Naive thymus-derived CD8-positive, alpha-beta T cell (primary cell): ENCODE results near the gene GPRIN1. TPM values are rescaled to one million over a fixed set of nuclear protein-coding genes. Genes with fewer than 3 reads are reported as not detected.

ENCODE experiments used
- ATAC-seq, 2 donors: fragments of 150-1000 bp; cut with Tn5 transposase in 1 of 2; sonication (Bioruptor Pico), chemical (Tn5 transposase) in 1 of 2; 1 replicate in 1 of 2; 2 replicates in 1 of 2; pipeline ENCODE4 v1.10.0; 2021; ENCODE audit warnings: mild to moderate bottlenecking in 2 of 2, moderate library complexity in 2 of 2
- POLR2A ChIA-PET: fragments of 350-600 bp; sonication (Branson Sonifier 250); formaldehyde crosslinking; loops from one replicate; lab custom pipeline; 2021; ENCODE audit warnings: antibody characterized with exemption; lab: Charles Lee
- DNase-seq, 10 donors: peaks; one replicate each; pipeline versions ENCODE4 v3.0.0 to v3.0.0-alpha.2; 2020 to 2022
- H3K27ac Mint-ChIP-seq, 10 donors: one replicate each; pipeline ENCODE4 v1.8.0; 2020 to 2022; ENCODE audit warnings: mild to moderate bottlenecking in 10 of 10, mixed read lengths in 10 of 10, moderate library complexity in 4 of 10, inconsistent platforms in 1 of 10
- H3K27me3 Mint-ChIP-seq, 5 donors: one replicate each; pipeline ENCODE4 v1.8.0; 2021 to 2022; ENCODE audit warnings: mixed read lengths in 5 of 5
- H3K36me3 Mint-ChIP-seq, 3 donors: one replicate each; pipeline ENCODE4 v1.8.0; 2020 to 2022; ENCODE audit warnings: mixed read lengths in 3 of 3, mild to moderate bottlenecking in 2 of 3, inconsistent platforms in 1 of 3
- H3K4me1 Mint-ChIP-seq, 4 donors: one replicate each; pipeline ENCODE4 v1.8.0; 2021 to 2022; ENCODE audit warnings: mixed read lengths in 4 of 4
- H3K4me3 Mint-ChIP-seq, 10 donors: one replicate each; pipeline ENCODE4 v1.8.0; 2020 to 2022; ENCODE audit warnings: mild to moderate bottlenecking in 10 of 10, mixed read lengths in 10 of 10, moderate library complexity in 6 of 10, inconsistent platforms in 1 of 10
- H3K9me3 Mint-ChIP-seq, 9 donors: one replicate each; pipeline ENCODE4 v1.8.0; 2020 to 2022; ENCODE audit warnings: mixed read lengths in 9 of 9, mild to moderate bottlenecking in 3 of 9, inconsistent platforms in 1 of 9, moderate library complexity in 1 of 9
- polyA plus RNA-seq, 3 donors: library from polyadenylated mRNA; unstranded; fragments of 300-500 nt; fragmentation: Illumina TruSeq; gene quantifications; one replicate each; pipeline ENCODE4 v1.2.3, GENCODE V29; 2021
- total RNA-seq, 8 experiments: library from RNA in 2 of 8; stranded (reverse) in 2 of 8; gene quantifications; one replicate each; pipeline ENCODE4 v1.2.3 and lab custom pipeline; 2021 to 2026

GPRIN1 gene
- total and polyA plus RNA-seq, 5 experiments from 2014 or later, result 0.06 to 0.27 (median 0.11) TPM; not detected in 2

- Mint-ChIP-seq H3K4me3 (peak overlapping the region; percentile 78 to 92 (median 84)), H3K27me3 (no peaks in the 10 kb centered on the region), H3K27ac (peak overlapping the region; percentile 53 to 96 (median 88)), H3K9me3 (no peaks in the 10 kb centered on the region), H3K4me1 (peaks cover 46 to 75% (median 70%) of the 10 kb centered on the region in 4 donors), H3K36me3 (peaks cover 0 to 4% (median 1%) of the 10 kb centered on the region in 3 donors)
- POLR2A ChIA-PET, result interaction anchor here (1.4 to 3.5 kb wide), 3 partner anchors 11 to 112 kb away, joined by 3 to 23 read pairs (median 13); partner anchors contain the start of genes EIF4E1B, RNF44 and SNCB
- DNase-seq (peak in 6 of 10 donors; percentile 19 to 54 (median 44)), ATAC-seq (peak; percentile 29 to 57)
These were observed 38.7 kb upstream of the GPRIN1 start for GRCh38 chr5:176648474-176649194.

- Mint-ChIP-seq H3K4me1 (peaks cover 40 to 68% (median 63%) of the 10 kb centered on the region in 4 donors), H3K27me3 (no peaks in the 10 kb centered on the region), H3K36me3 (peaks cover 0 to 1% (median 0%) of the 10 kb centered on the region in 3 donors), H3K27ac (peak overlapping the region; percentile 70 to 96 (median 88)), H3K9me3 (no peaks in the 10 kb centered on the region), H3K4me3 (peak overlapping the region; percentile 78 to 92 (median 84))
- POLR2A ChIA-PET, result interaction anchor here (1.4 to 3.5 kb wide), 3 partner anchors 12 to 111 kb away, joined by 3 to 23 read pairs (median 13); partner anchors contain the start of genes EIF4E1B, RNF44 and SNCB
- ATAC-seq (no peak), DNase-seq (peak in 4 of 10 donors; percentile 20 to 36 (median 24))
These were observed 38.0 kb upstream of the GPRIN1 start for GRCh38 chr5:176647843-176648473.

GRCh38 chr5:176647030-176647842 is 37.3 kb upstream of the GPRIN1 start, which contains the start of gene TSPAN17:
TSPAN17 (plus strand) TSS chr5:176647484; CDS start chr5:176647616, 132 bp downstream.
- no peaks in the 10 kb centered on the region for H3K27me3 Mint-ChIP-seq
- H3K4me3 Mint-ChIP-seq, result peak within 1 kb of the TSS; percentile 80 to 94 (median 90)
- POLR2A ChIA-PET, result interaction anchor here (0.7 to 3.5 kb wide), 14 partner anchors 10 to 359 kb away, joined by 3 to 23 read pairs (median 4); partner anchors contain the start of genes CLTB, FAF2, HIGD2A and KIAA1191
- no peaks in the 10 kb centered on the region for H3K9me3 Mint-ChIP-seq
- peak; percentile 87 to 98 (median 93) for DNase-seq
- peaks cover 35 to 61% (median 56%) of the 10 kb centered on the region in 4 donors for H3K4me1 Mint-ChIP-seq
- peak; percentile 83 to 84 for ATAC-seq
- H3K27ac Mint-ChIP-seq, result peak within 1 kb of the TSS; percentile 80 to 96 (median 91)
- peaks cover 0 to 1% (median 0%) of the 10 kb centered on the region in 3 donors for H3K36me3 Mint-ChIP-seq

GRCh38 chr5:176646707-176647029 is 36.7 kb upstream of the GPRIN1 start:
- no peak for ATAC-seq
- peak overlapping the region; percentile 80 to 94 (median 90) for H3K4me3 Mint-ChIP-seq
- no peak for DNase-seq
- H3K36me3 Mint-ChIP-seq, result peaks cover 0 to 1% (median 0%) of the 10 kb centered on the region in 3 donors
- H3K4me1 Mint-ChIP-seq, result peaks cover 33 to 55% (median 50%) of the 10 kb centered on the region in 4 donors
- H3K27me3 Mint-ChIP-seq, result no peaks in the 10 kb centered on the region
- H3K9me3 Mint-ChIP-seq, result no peaks in the 10 kb centered on the region
- POLR2A ChIA-PET, result interaction anchor here (0.7 to 3.5 kb wide), 12 partner anchors 10 to 359 kb away, joined by 3 to 23 read pairs (median 4); partner anchors contain the start of genes CLTB, FAF2, HIGD2A and KIAA1191
- peak overlapping the region; percentile 59 to 93 (median 91) for H3K27ac Mint-ChIP-seq

- H3K9me3 Mint-ChIP-seq, result no peaks in the 10 kb centered on the region
- POLR2A ChIA-PET, result interaction anchor here (1.0 to 3.5 kb wide), 10 partner anchors 11 to 285 kb away, joined by 3 to 23 read pairs (median 4); partner anchors contain the start of genes CLTB, FAF2, HIGD2A and KIAA1191
- H3K27ac Mint-ChIP-seq, result peak overlapping the region; percentile 59 to 91 (median 86)
- H3K4me3 Mint-ChIP-seq, result peak overlapping the region; percentile 80 to 94 (median 90)
- H3K36me3 Mint-ChIP-seq, result no peaks in the 10 kb centered on the region
- DNase-seq (no peak), ATAC-seq (no peak)
- H3K4me1 Mint-ChIP-seq, result peaks cover 30 to 51% (median 45%) of the 10 kb centered on the region in 4 donors
- no peaks in the 10 kb centered on the region for H3K27me3 Mint-ChIP-seq
These were observed 36.2 kb upstream of the GPRIN1 start for GRCh38 chr5:176646049-176646706.

- peaks cover 20 to 40% (median 34%) of the 10 kb centered on the region in 4 donors for H3K4me1 Mint-ChIP-seq
- POLR2A ChIA-PET, result interaction anchor here (0.6 kb wide), 1 partner anchor 10 kb away, joined by 4 read pairs; no protein-coding TSS in a partner anchor
- DNase-seq (no peak), ATAC-seq (no peak)
- H3K27ac Mint-ChIP-seq, result peak overlapping the region in 3 of 10 donors; percentile 8 to 80 (median 52)
- no peaks in the 10 kb centered on the region for H3K9me3 Mint-ChIP-seq
- no peaks in the 10 kb centered on the region for H3K36me3 Mint-ChIP-seq
- peaks cover 0 to 2% (median 0%) of the 10 kb centered on the region in 5 donors for H3K27me3 Mint-ChIP-seq
- peak overlapping the region in 5 of 10 donors; percentile 24 to 91 (median 48) for H3K4me3 Mint-ChIP-seq
These were observed 35.1 kb upstream of the GPRIN1 start for GRCh38 chr5:176644878-176645670.

- H3K27ac Mint-ChIP-seq, result no peak overlapping the region
- no peak overlapping the region for H3K4me3 Mint-ChIP-seq
- DNase-seq (no peak), ATAC-seq (no peak)
- POLR2A ChIA-PET, result interaction anchor here (0.6 kb wide), 1 partner anchor 255 kb away, joined by 3 read pairs; no protein-coding TSS in a partner anchor
- H3K27me3 Mint-ChIP-seq, result peaks cover 0 to 2% (median 0%) of the 10 kb centered on the region in 5 donors
- H3K9me3 Mint-ChIP-seq, result no peaks in the 10 kb centered on the region
- H3K4me1 Mint-ChIP-seq, result peaks cover 18 to 33% (median 28%) of the 10 kb centered on the region in 4 donors
- no peaks in the 10 kb centered on the region for H3K36me3 Mint-ChIP-seq
These were observed 34.3 kb upstream of the GPRIN1 start for GRCh38 chr5:176644294-176644693.

- peaks cover 12 to 26% (median 21%) of the 10 kb centered on the region in 4 donors for H3K4me1 Mint-ChIP-seq
- peaks cover 0 to 2% (median 0%) of the 10 kb centered on the region in 5 donors for H3K27me3 Mint-ChIP-seq
- POLR2A ChIA-PET, result interaction anchor here (0.6 kb wide), 1 partner anchor 255 kb away, joined by 3 read pairs; no protein-coding TSS in a partner anchor
- ATAC-seq, result no peak
- H3K27ac Mint-ChIP-seq, result no peak overlapping the region
- no peak overlapping the region for H3K4me3 Mint-ChIP-seq
- no peaks in the 10 kb centered on the region for H3K36me3 Mint-ChIP-seq
- H3K9me3 Mint-ChIP-seq, result no peaks in the 10 kb centered on the region
- DNase-seq, result no peak
These were observed 33.7 kb upstream of the GPRIN1 start for GRCh38 chr5:176643491-176644219.

- POLR2A ChIA-PET, result no interaction called here
- H3K9me3 Mint-ChIP-seq, result no peaks in the 10 kb centered on the region
- DNase-seq (no peak), ATAC-seq (no peak)
- H3K27me3 Mint-ChIP-seq, result peaks cover 0 to 3% (median 0%) of the 10 kb centered on the region in 5 donors
- no peaks in the 10 kb centered on the region for H3K36me3 Mint-ChIP-seq
- H3K4me1 Mint-ChIP-seq, result peaks cover 8 to 19% (median 15%) of the 10 kb centered on the region in 4 donors
- H3K27ac Mint-ChIP-seq, result no peak overlapping the region
- no peak overlapping the region for H3K4me3 Mint-ChIP-seq
These were observed 32.9 kb upstream of the GPRIN1 start for GRCh38 chr5:176642675-176643490.
